ENCODE results near the gene SLC35C1. TPM values are rescaled to one million over a fixed set of nuclear protein-coding genes. Genes with fewer than 3 reads are reported as not detected.
"Not testable (repeated sequence)": the region's sequence is repeated elsewhere in the genome, so short reads cannot be mapped to it uniquely, and the experiment has no call there.

SLC35C1 gene
- polyA plus RNA-seq, 1 donor (not counting 4 experiments of a cell fraction or from before 2014, with no cell fraction given), result 4.9 TPM

GRCh38 chr11:45834298-45834756, 29.4 kb downstream of the SLC35C1 start:
- FAIRE-seq (no peak), DNase-seq (ENCODE audit: low read depth, low spot score) (no peak)
- dilution Hi-C loops (cut with MboI; ENCODE audit: extremely low pct_ligation_motif_present, low sequenced_read_pairs), result no loop called here
- H3K9me3 ChIP-seq (ENCODE audit: control insufficient read depth, low read depth, low read length), result no peaks in the 10 kb centered on the region
- TF ChIP-seq CTCF (optimal IDR thresholded peaks at IDR 0.05 in 1 of 3, IDR thresholded peaks at IDR 0.05 in 1 of 3, conservative IDR thresholded peaks at IDR 0.05 in 1 of 3; ENCODE audit: extremely low read depth in 1 of 3, insufficient read depth in 2 of 3, low read length in 3 of 3), result no peak
- TF ChIP-seq EZH2 (IDR thresholded peaks at IDR 0.05; ENCODE audit: low read length), result no peak
- no peaks in the 10 kb centered on the region for H3K79me2 ChIP-seq (ENCODE audit: control insufficient read depth, insufficient read depth, low read length)
- H3K4me2 ChIP-seq (ENCODE audit: control insufficient read depth, extremely low read depth, insufficient read depth, low read depth, low read length), result no peak overlapping the region
- no peak overlapping the region for H3K4me3 ChIP-seq (ENCODE audit: control insufficient read depth in 2 of 3, extremely low read depth in 1 of 3, insufficient read depth in 2 of 3, low read depth in 1 of 3, low read length in 3 of 3)
- H3K4me1 ChIP-seq (ENCODE audit: control insufficient read depth, extremely low read depth, insufficient read depth, low read length), result no peaks in the 10 kb centered on the region
- H3K9ac ChIP-seq (ENCODE audit: control insufficient read depth, extremely low read depth, insufficient read depth, low read length), result no peak overlapping the region
- no peak overlapping the region for H3K27ac ChIP-seq (ENCODE audit: control insufficient read depth, insufficient read depth, low read length)
- H3K27me3 ChIP-seq (ENCODE audit: control insufficient read depth, extremely low read depth, insufficient read depth, low read length), result no peaks in the 10 kb centered on the region
- H3K9me1 ChIP-seq (ENCODE audit: control insufficient read depth, extremely low read depth, insufficient read depth, low read length), result no peaks in the 10 kb centered on the region
- no peaks in the 10 kb centered on the region for H4K20me1 ChIP-seq (ENCODE audit: control insufficient read depth, extremely low read depth, insufficient read depth, low read length)
- H3K36me3 ChIP-seq (ENCODE audit: control insufficient read depth in 2 of 2, extremely low read depth in 1 of 2, insufficient read depth in 2 of 2, low read length in 2 of 2), result no peaks in the 10 kb centered on the region
- no peak overlapping the region for H2AFZ ChIP-seq (ENCODE audit: control insufficient read depth, low read length)

GRCh38 chr11:45839204-45839603, 34.3 kb downstream of the SLC35C1 start:
- H3K4me2 ChIP-seq (ENCODE audit: control insufficient read depth, extremely low read depth, insufficient read depth, low read depth, low read length), result no peak overlapping the region
- no peak overlapping the region for H3K4me3 ChIP-seq (ENCODE audit: control insufficient read depth in 2 of 3, extremely low read depth in 1 of 3, insufficient read depth in 2 of 3, low read depth in 1 of 3, low read length in 3 of 3)
- dilution Hi-C loops (cut with MboI; ENCODE audit: extremely low pct_ligation_motif_present, low sequenced_read_pairs), result no loop called here
- H3K27ac ChIP-seq (ENCODE audit: control insufficient read depth, insufficient read depth, low read length), result no peak overlapping the region
- no peaks in the 10 kb centered on the region for H3K9me1 ChIP-seq (ENCODE audit: control insufficient read depth, extremely low read depth, insufficient read depth, low read length)
- TF ChIP-seq CTCF (optimal IDR thresholded peaks at IDR 0.05 in 1 of 3, IDR thresholded peaks at IDR 0.05 in 1 of 3, conservative IDR thresholded peaks at IDR 0.05 in 1 of 3; ENCODE audit: extremely low read depth in 1 of 3, insufficient read depth in 2 of 3, low read length in 3 of 3), result no peak
- no peak for TF ChIP-seq EZH2 (IDR thresholded peaks at IDR 0.05; ENCODE audit: low read length)
- H4K20me1 ChIP-seq (ENCODE audit: control insufficient read depth, extremely low read depth, insufficient read depth, low read length), result no peaks in the 10 kb centered on the region
- no peaks in the 10 kb centered on the region for H3K36me3 ChIP-seq (ENCODE audit: control insufficient read depth in 2 of 2, extremely low read depth in 1 of 2, insufficient read depth in 2 of 2, low read length in 2 of 2)
- H3K27me3 ChIP-seq (ENCODE audit: control insufficient read depth, extremely low read depth, insufficient read depth, low read length), result peaks cover 4% of the 10 kb centered on the region
- DNase-seq (ENCODE audit: low read depth, low spot score) (no peak), FAIRE-seq (no peak)
- H3K9me3 ChIP-seq (ENCODE audit: control insufficient read depth, low read depth, low read length), result no peaks in the 10 kb centered on the region
- H3K79me2 ChIP-seq (ENCODE audit: control insufficient read depth, insufficient read depth, low read length), result no peaks in the 10 kb centered on the region
- H2AFZ ChIP-seq (ENCODE audit: control insufficient read depth, low read length), result no peak overlapping the region
- peaks cover 3% of the 10 kb centered on the region for H3K4me1 ChIP-seq (ENCODE audit: control insufficient read depth, extremely low read depth, insufficient read depth, low read length)
- no peak overlapping the region for H3K9ac ChIP-seq (ENCODE audit: control insufficient read depth, extremely low read depth, insufficient read depth, low read length)

GRCh38 chr11:45840251-45840650, 35.3 kb downstream of the SLC35C1 start:
- dilution Hi-C loops (cut with MboI; ENCODE audit: extremely low pct_ligation_motif_present, low sequenced_read_pairs); H3K9me3 ChIP-seq (ENCODE audit: control insufficient read depth, low read depth, low read length); H3K27ac ChIP-seq (ENCODE audit: control insufficient read depth, insufficient read depth, low read length); H3K27me3 ChIP-seq (ENCODE audit: control insufficient read depth, extremely low read depth, insufficient read depth, low read length); H3K4me3 ChIP-seq (ENCODE audit: control insufficient read depth in 2 of 3, extremely low read depth in 1 of 3, insufficient read depth in 2 of 3, low read depth in 1 of 3, low read length in 3 of 3); H3K36me3 ChIP-seq (ENCODE audit: control insufficient read depth in 2 of 2, extremely low read depth in 1 of 2, insufficient read depth in 2 of 2, low read length in 2 of 2); H3K9me1 ChIP-seq (ENCODE audit: control insufficient read depth, extremely low read depth, insufficient read depth, low read length); H3K79me2 ChIP-seq (ENCODE audit: control insufficient read depth, insufficient read depth, low read length); H3K4me1 ChIP-seq (ENCODE audit: control insufficient read depth, extremely low read depth, insufficient read depth, low read length); H3K9ac ChIP-seq (ENCODE audit: control insufficient read depth, extremely low read depth, insufficient read depth, low read length); DNase-seq (ENCODE audit: low read depth, low spot score); H3K4me2 ChIP-seq (ENCODE audit: control insufficient read depth, extremely low read depth, insufficient read depth, low read depth, low read length); FAIRE-seq; H4K20me1 ChIP-seq (ENCODE audit: control insufficient read depth, extremely low read depth, insufficient read depth, low read length); H2AFZ ChIP-seq (ENCODE audit: control insufficient read depth, low read length): not testable (repeated sequence)
